ENCODE data around the gene SH3RF3. TPM values are rescaled to one million over a fixed set of nuclear protein-coding genes. Genes with fewer than 3 reads are reported as not detected.

The SH3RF3 gene
- total and polyA plus RNA-seq, 2 of the 13 experiments (the other 11 are each of a cell fraction or from before 2014, with no cell fraction given), result 0.04 TPM; not detected in 1

GRCh38 chr2:109519513-109519912 is 390.5 kb downstream of the SH3RF3 start:
- H3K27me3 ChIP-seq (ENCODE audit: control insufficient read depth in 1 of 2, insufficient read depth in 2 of 2, low read length in 2 of 2), result 0 out of 5 replicates have a peak, but pooled peaks cover 4 to 9% of the 10 kb centered on the region in 2 experiments
- H3K36me3 ChIP-seq (replicated peaks in 1 of 2; ENCODE audit: control insufficient read depth in 1 of 2, insufficient read depth in 2 of 2, low read length in 2 of 2), result no peaks in the 10 kb centered on the region
- no peak overlapping the region for H3K4me2 ChIP-seq (ENCODE audit: low read depth, low read length)
- TF ChIP-seq, protein P1, sequence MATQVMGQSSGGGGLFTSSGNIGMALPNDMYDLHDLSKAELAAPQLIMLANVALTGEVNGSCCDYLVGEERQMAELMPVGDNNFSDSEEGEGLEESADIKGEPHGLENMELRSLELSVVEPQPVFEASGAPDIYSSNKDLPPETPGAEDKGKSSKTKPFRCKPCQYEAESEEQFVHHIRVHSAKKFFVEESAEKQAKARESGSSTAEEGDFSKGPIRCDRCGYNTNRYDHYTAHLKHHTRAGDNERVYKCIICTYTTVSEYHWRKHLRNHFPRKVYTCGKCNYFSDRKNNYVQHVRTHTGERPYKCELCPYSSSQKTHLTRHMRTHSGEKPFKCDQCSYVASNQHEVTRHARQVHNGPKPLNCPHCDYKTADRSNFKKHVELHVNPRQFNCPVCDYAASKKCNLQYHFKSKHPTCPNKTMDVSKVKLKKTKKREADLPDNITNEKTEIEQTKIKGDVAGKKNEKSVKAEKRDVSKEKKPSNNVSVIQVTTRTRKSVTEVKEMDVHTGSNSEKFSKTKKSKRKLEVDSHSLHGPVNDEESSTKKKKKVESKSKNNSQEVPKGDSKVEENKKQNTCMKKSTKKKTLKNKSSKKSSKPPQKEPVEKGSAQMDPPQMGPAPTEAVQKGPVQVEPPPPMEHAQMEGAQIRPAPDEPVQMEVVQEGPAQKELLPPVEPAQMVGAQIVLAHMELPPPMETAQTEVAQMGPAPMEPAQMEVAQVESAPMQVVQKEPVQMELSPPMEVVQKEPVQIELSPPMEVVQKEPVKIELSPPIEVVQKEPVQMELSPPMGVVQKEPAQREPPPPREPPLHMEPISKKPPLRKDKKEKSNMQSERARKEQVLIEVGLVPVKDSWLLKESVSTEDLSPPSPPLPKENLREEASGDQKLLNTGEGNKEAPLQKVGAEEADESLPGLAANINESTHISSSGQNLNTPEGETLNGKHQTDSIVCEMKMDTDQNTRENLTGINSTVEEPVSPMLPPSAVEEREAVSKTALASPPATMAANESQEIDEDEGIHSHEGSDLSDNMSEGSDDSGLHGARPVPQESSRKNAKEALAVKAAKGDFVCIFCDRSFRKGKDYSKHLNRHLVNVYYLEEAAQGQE (IDR thresholded peaks at IDR 0.05; ENCODE audit: borderline replicate concordance in 1 of 2, low read depth in 1 of 2, low read length in 2 of 2), result no peak
- TF ChIP-seq, protein P2, sequence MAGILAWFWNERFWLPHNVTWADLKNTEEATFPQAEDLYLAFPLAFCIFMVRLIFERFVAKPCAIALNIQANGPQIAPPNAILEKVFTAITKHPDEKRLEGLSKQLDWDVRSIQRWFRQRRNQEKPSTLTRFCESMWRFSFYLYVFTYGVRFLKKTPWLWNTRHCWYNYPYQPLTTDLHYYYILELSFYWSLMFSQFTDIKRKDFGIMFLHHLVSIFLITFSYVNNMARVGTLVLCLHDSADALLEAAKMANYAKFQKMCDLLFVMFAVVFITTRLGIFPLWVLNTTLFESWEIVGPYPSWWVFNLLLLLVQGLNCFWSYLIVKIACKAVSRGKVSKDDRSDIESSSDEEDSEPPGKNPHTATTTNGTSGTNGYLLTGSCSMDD (CRISPR knock-in tag; IDR thresholded peaks at IDR 0.05), result no peak
- TF ChIP-seq ZNF577 (CRISPR knock-in tag; IDR thresholded peaks at IDR 0.05; ENCODE audit: borderline replicate concordance, low read depth), result no peak
- no peak for TF ChIP-seq RAD21 (CRISPR knock-in tag; IDR thresholded peaks at IDR 0.05)
- no peak for TF ChIP-seq NFE2L1 (CRISPR knock-in tag; IDR thresholded peaks at IDR 0.05; ENCODE audit: borderline replicate concordance)
- no peak for TF ChIP-seq JDP2 (CRISPR knock-in tag; IDR thresholded peaks at IDR 0.05; ENCODE audit: borderline replicate concordance)
- no peak for TF ChIP-seq PATZ1 (CRISPR knock-in tag; IDR thresholded peaks at IDR 0.05)
- no peak for TF ChIP-seq HNRNPK (IDR thresholded peaks at IDR 0.05; ENCODE audit: low read depth, low read length, poor library complexity, severe bottlenecking)
- TF ChIP-seq ZFP36L1 (CRISPR knock-in tag; IDR thresholded peaks at IDR 0.05), result no peak
- TF ChIP-seq CCAR2 (optimal IDR thresholded peaks at IDR 0.05; ENCODE audit: low read depth, low read length), result no peak
- TF ChIP-seq ZNF326 (CRISPR knock-in tag; IDR thresholded peaks at IDR 0.05; ENCODE audit: borderline replicate concordance), result no peak
- no peak for TF ChIP-seq GTF2F1 (IDR thresholded peaks at IDR 0.05; ENCODE audit: low read length)
- TF ChIP-seq SSRP1 (CRISPR knock-in tag; IDR thresholded peaks at IDR 0.05), result no peak
- TF ChIP-seq ZIK1 (CRISPR knock-in tag; IDR thresholded peaks at IDR 0.05; ENCODE audit: borderline replicate concordance, low read depth), result no peak
- TF ChIP-seq ZNF232 (CRISPR knock-in tag; IDR thresholded peaks at IDR 0.05; ENCODE audit: borderline replicate concordance), result no peak
- H3K4me1 ChIP-seq (ENCODE audit: insufficient read depth, low read length), result peaks cover 57% of the 10 kb centered on the region
- no peak for FAIRE-seq
- no peaks in the 10 kb centered on the region for H4K20me1 ChIP-seq (ENCODE audit: insufficient read depth, low read length)
- no TSS peak for BruUV-seq (replicated peaks)
- CTCF ChIA-PET (ENCODE audit: low intra/inter-chr PET ratio, low total read pairs), result no interaction called here
- H3K9me3 ChIP-seq (ENCODE audit: low read length), result no peaks in the 10 kb centered on the region
- no peak for DNase-seq (ENCODE audit: low spot score)
- intact Hi-C loops (cut with micrococcal nuclease; ENCODE audit: unreplicated experiment), result loop anchor here (5.0 kb wide), 1 partner anchor 628 kb away; no protein-coding TSS in a partner anchor
- WGBS (ENCODE audit: low lambda C conversion rate), result 41% methylated on average over 4 of the region's 4 CpGs
- in situ Hi-C loops (cut with HindIII; ENCODE audit: extremely low pct_ligation_motif_present, low pct_unique_long_range_greater_than_20kb), result no loop called here
- no peak for ATAC-seq
- H3K27ac ChIP-seq (ENCODE audit: extremely low read length, insufficient read depth, low read length), result no peak overlapping the region
- no peak overlapping the region for H2AFZ ChIP-seq (ENCODE audit: low read length)
- H3K4me3 ChIP-seq (replicated peaks in 1 of 3; ENCODE audit: insufficient read depth in 1 of 3, low read depth in 2 of 3, low read length in 3 of 3), result no peak overlapping the region
- H3K79me2 ChIP-seq (ENCODE audit: insufficient read depth, low read length), result no peaks in the 10 kb centered on the region
- H3K9ac ChIP-seq (ENCODE audit: insufficient read depth, low read depth, low read length), result no peak overlapping the region
- POLR2A ChIA-PET, result no interaction called here
